Measurements from ENCODE around the gene CDKL2.

The CDKL2 gene

GRCh38 chr4:75637827-75638226, 7.5 kb upstream of the CDKL2 start:
- no peak for DNase-seq

GRCh38 chr4:75637176-75637575, 6.8 kb upstream of the CDKL2 start:
- DNase-seq, result no peak

GRCh38 chr4:75634951-75635350, 4.6 kb upstream of the CDKL2 start:
- no peak for DNase-seq

GRCh38 chr4:75634281-75634680, 4.0 kb upstream of the CDKL2 start:
- DNase-seq, result no peak

- no peak for DNase-seq
Measured at GRCh38 chr4:75633846-75634245, 3.5 kb upstream of the CDKL2 start.

- DNase-seq, result no peak
Measured at GRCh38 chr4:75630937-75631329, 605 bp upstream of the CDKL2 start.

- no peak for DNase-seq
Measured at GRCh38 chr4:75629239-75629638, 1.1 kb downstream of the CDKL2 start.

GRCh38 chr4:75623026-75623425, 7.3 kb downstream of the CDKL2 start:
- no peak for DNase-seq

- no peak for DNase-seq
Measured at GRCh38 chr4:75621715-75622114, 8.6 kb downstream of the CDKL2 start.

- no peak for DNase-seq
Measured at GRCh38 chr4:75612306-75612705, 18.0 kb downstream of the CDKL2 start.

- DNase-seq, result no peak
Measured at GRCh38 chr4:75605928-75606327, 24.4 kb downstream of the CDKL2 start.

- no peak for DNase-seq
Measured at GRCh38 chr4:75599647-75600046, 30.7 kb downstream of the CDKL2 start.

- DNase-seq, result no peak
Measured at GRCh38 chr4:75598390-75598789, 31.9 kb downstream of the CDKL2 start.

GRCh38 chr4:75596061-75596460, 34.3 kb downstream of the CDKL2 start:
- no peak for DNase-seq

- DNase-seq, result no peak
Measured at GRCh38 chr4:75593393-75593792, 36.9 kb downstream of the CDKL2 start.

GRCh38 chr4:75584067-75584466, 46.3 kb downstream of the CDKL2 start:
- no peak for DNase-seq

- no peak for DNase-seq
Measured at GRCh38 chr4:75567725-75568124, 62.6 kb downstream of the CDKL2 start.

- DNase-seq, result no peak
Measured at GRCh38 chr4:75566911-75567310, 63.4 kb downstream of the CDKL2 start.

- DNase-seq, result no peak
Measured at GRCh38 chr4:75565481-75565880, 64.8 kb downstream of the CDKL2 start.

- no peak for DNase-seq
Measured at GRCh38 chr4:75564023-75564422, 66.3 kb downstream of the CDKL2 start.

GRCh38 chr4:75561789-75562188, 68.5 kb downstream of the CDKL2 start:
- DNase-seq, result no peak

GRCh38 chr4:75557696-75558095, 72.6 kb downstream of the CDKL2 start:
- no peak for DNase-seq

- no peak for DNase-seq
Measured at GRCh38 chr4:75555294-75556164, 74.8 kb downstream of the CDKL2 start, which contains the start of gene ODAPH. TSS of gene ODAPH (plus strand) at chr4:75556066. CDS start at chr4:75556083, 17 bp downstream.

- DNase-seq, result no peak
Measured at GRCh38 chr4:75552452-75552851, 77.9 kb downstream of the CDKL2 start.

- DNase-seq, result no peak
Measured at GRCh38 chr4:75549019-75549418, 81.3 kb downstream of the CDKL2 start.

All from bone marrow (tissue), 2 donors.